ENCODE results near the gene TBKBP1. TPM values are rescaled to one million over a fixed set of nuclear protein-coding genes. Genes with fewer than 3 reads are reported as not detected.

Gene TBKBP1
- total RNA-seq, 4 donors from 2014 or later, result 6.3 to 24.6 (median 9.8) TPM

DNA sequence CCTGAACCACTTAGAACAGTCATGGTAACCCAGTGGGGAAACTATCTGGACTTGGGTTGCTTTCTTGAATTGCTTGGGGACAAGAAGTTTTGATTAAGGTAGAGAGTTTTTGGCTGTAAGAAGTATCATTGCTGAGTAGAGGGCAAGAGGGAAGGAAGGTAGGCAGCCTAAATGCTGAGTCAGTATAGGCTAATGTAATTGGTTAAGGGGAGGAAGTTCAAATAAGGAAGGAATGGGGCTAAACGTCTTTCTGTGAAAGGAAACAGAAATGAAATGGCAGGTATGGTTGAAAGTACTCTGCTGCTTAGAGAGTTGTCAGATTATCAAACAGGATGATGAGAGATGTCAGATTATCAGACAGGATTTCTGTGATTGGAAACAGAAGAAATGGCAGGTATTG, 23.9 kb upstream of the TBKBP1 start:
- WGBS, 2 donors, result 20 to 30% methylated on average over 1 of the region's 1 CpG
- no peaks in the 10 kb centered on the region for H3K9me3 ChIP-seq
- H3K4me3 ChIP-seq, result no peak overlapping the region
- H3K36me3 ChIP-seq, result peaks cover 8 to 98% (median 48%) of the 10 kb centered on the region in 3 donors
- no peaks in the 10 kb centered on the region for H3K27me3 ChIP-seq
- no peak overlapping the region for H3K27ac ChIP-seq
- no peaks in the 10 kb centered on the region for H3K4me1 ChIP-seq
- no peak for TF ChIP-seq CTCF (IDR thresholded peaks at IDR 0.05)
- TF ChIP-seq EP300 (IDR thresholded peaks at IDR 0.05), result no peak
- TF ChIP-seq POLR2A (IDR thresholded peaks at IDR 0.05), result no peak
- DNase-seq (ENCODE audit: low spot score in 2 of 2), result no peak

- no peak for DNase-seq (ENCODE audit: low spot score in 2 of 2)
- Histone ChIP-seq H3K9me3 (no peaks in the 10 kb centered on the region), H3K36me3 (peaks cover 8 to 100% (median 80%) of the 10 kb centered on the region in 3 donors), H3K27ac (no peak overlapping the region), H3K4me1 (no peaks in the 10 kb centered on the region), H3K4me3 (no peak overlapping the region), H3K27me3 (no peaks in the 10 kb centered on the region)
- TF ChIP-seq POLR2A (IDR thresholded peaks at IDR 0.05), result no peak
- TF ChIP-seq CTCF (IDR thresholded peaks at IDR 0.05), result no peak
- TF ChIP-seq EP300 (IDR thresholded peaks at IDR 0.05), result no peak
- 68 to 83% methylated on average over 4 of the region's 4 CpGs for WGBS, 2 donors
Measured at GRCh38 chr17:47674499-47674898, 19.5 kb upstream of the TBKBP1 start.

DNA sequence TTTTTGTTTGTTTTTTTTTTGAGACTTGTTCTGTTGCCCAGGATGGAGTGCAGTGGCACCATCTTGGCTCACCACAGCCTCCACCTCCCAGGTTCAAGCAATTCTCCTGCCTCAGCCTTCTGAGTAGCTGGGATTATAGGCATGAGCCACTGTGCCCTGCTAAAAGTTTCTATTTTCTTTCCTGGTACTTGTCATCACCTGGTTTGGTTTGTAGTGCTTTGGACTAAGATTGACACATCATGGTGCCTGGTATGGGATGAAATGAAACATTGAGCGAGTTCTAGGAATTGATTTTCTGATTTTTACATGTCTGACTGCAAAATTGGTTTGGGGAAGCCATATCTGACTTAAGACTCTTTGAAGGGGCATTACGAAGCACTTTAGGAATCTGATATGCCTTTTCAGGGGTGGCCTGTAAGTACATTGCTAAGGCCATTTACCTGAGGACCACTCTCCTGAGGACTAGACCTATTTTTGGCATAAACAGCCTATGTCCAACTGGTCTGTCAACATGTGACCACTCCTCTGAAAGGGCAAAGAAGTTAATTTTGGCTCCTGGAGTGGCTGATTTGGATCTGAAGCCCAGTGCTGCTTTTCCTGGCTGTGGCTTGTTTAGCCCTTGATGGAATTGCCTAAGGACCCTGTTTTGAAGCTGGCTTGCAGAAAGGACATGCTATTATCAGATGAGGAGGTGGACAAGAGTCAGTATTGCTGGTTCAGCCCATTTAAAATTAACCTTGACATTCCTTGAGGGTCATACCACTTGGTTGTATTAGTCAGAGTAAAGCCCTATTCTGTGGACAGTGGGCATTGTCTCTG, 18.4 kb upstream of the TBKBP1 start:
- TF ChIP-seq POLR2A (IDR thresholded peaks at IDR 0.05), result no peak
- TF ChIP-seq CTCF (IDR thresholded peaks at IDR 0.05), result no peak
- no peak for TF ChIP-seq EP300 (IDR thresholded peaks at IDR 0.05)
- 90 to 98% methylated on average over 2 of the region's 2 CpGs for WGBS, 2 donors
- H3K27me3 ChIP-seq, result no peaks in the 10 kb centered on the region
- no peaks in the 10 kb centered on the region for H3K9me3 ChIP-seq
- peaks cover 5 to 100% (median 70%) of the 10 kb centered on the region in 3 donors for H3K36me3 ChIP-seq
- no peak for DNase-seq (ENCODE audit: low spot score in 2 of 2)
- no peaks in the 10 kb centered on the region for H3K4me1 ChIP-seq
- H3K4me3 ChIP-seq, result no peak overlapping the region
- no peak overlapping the region for H3K27ac ChIP-seq

GRCh38 chr17:47676199-47676472, 17.8 kb upstream of the TBKBP1 start:
- H3K36me3 ChIP-seq, result peaks cover 3 to 99% (median 70%) of the 10 kb centered on the region in 3 donors
- H3K4me3 ChIP-seq, result no peak overlapping the region
- H3K27me3 ChIP-seq, result no peaks in the 10 kb centered on the region
- no peaks in the 10 kb centered on the region for H3K9me3 ChIP-seq
- DNase-seq (ENCODE audit: low spot score in 2 of 2), result no peak
- TF ChIP-seq EP300 (IDR thresholded peaks at IDR 0.05) (no peak), POLR2A (IDR thresholded peaks at IDR 0.05) (no peak), CTCF (IDR thresholded peaks at IDR 0.05) (no peak)
- no peaks in the 10 kb centered on the region for H3K4me1 ChIP-seq
- 86% methylated on average over 4 of the region's 4 CpGs for WGBS, 2 donors
- no peak overlapping the region for H3K27ac ChIP-seq

- Histone ChIP-seq H3K36me3 (peaks cover 3 to 98% (median 67%) of the 10 kb centered on the region in 3 donors), H3K27me3 (no peaks in the 10 kb centered on the region), H3K27ac (no peak overlapping the region), H3K4me3 (no peak overlapping the region), H3K9me3 (no peaks in the 10 kb centered on the region), H3K4me1 (no peaks in the 10 kb centered on the region)
- WGBS, 2 donors, result 69 to 74% methylated on average over 7 of the region's 7 CpGs
- DNase-seq (ENCODE audit: low spot score in 2 of 2), result no peak
- no peak for TF ChIP-seq POLR2A (IDR thresholded peaks at IDR 0.05)
- TF ChIP-seq CTCF (IDR thresholded peaks at IDR 0.05), result no peak
- TF ChIP-seq EP300 (IDR thresholded peaks at IDR 0.05), result no peak
Measured at GRCh38 chr17:47676510-47677165, 17.3 kb upstream of the TBKBP1 start.

Measured in tibial nerve (tissue), 4 donors.